HEK293 (cell line): ENCODE results near the gene ISG20L2.

Experiments used
- FEZF1 ChIP-seq: fragments of 450-650 bp; formaldehyde crosslinking; IDR thresholded peaks from 2 replicates; pipeline ENCODE4 v1.5.1; 2016; ENCODE audit warnings: missing biosample characterization, missing genetic modification characterization
- GLI2 ChIP-seq: fragments of 450-650 bp; formaldehyde crosslinking; IDR thresholded peaks from 2 replicates; pipeline ENCODE4; 2017; ENCODE audit warnings: missing biosample characterization, missing genetic modification characterization, low read depth, borderline replicate concordance
- MZF1 ChIP-seq: fragments of 450-650 bp; formaldehyde crosslinking; IDR thresholded peaks from 2 replicates; pipeline ENCODE4 v1.5.1; 2017; ENCODE audit warnings: missing biosample characterization, missing genetic modification characterization, borderline replicate concordance
- ZBTB21 ChIP-seq: fragments of 450-650 bp; formaldehyde crosslinking; IDR thresholded peaks from 2 replicates; pipeline ENCODE4 v1.5.1; 2017; ENCODE audit warnings: missing biosample characterization, missing genetic modification characterization
- ZNF148 ChIP-seq: fragments of 450-650 bp; formaldehyde crosslinking; IDR thresholded peaks from 2 replicates; pipeline ENCODE4 v1.5.0; 2017; ENCODE audit warnings: missing biosample characterization, missing genetic modification characterization, borderline replicate concordance
- ZNF155 ChIP-seq: fragments of 450-650 bp; formaldehyde crosslinking; IDR thresholded peaks from 2 replicates; pipeline ENCODE4 v1.5.1; 2016; ENCODE audit warnings: missing biosample characterization, missing genetic modification characterization
- ZNF18 ChIP-seq: fragments of 450-650 bp; formaldehyde crosslinking; IDR thresholded peaks from 2 replicates; pipeline ENCODE4 v1.5.1; 2016; ENCODE audit warnings: missing biosample characterization, missing genetic modification characterization
- ZNF184 ChIP-seq: fragments of 450-650 bp; IDR thresholded peaks from 2 replicates; pipeline ENCODE4 v1.5.1; 2018; ENCODE audit warnings: missing biosample characterization, mild to moderate bottlenecking, missing genetic modification characterization
- ZNF23 ChIP-seq: fragments of 450-650 bp; formaldehyde crosslinking; IDR thresholded peaks from 2 replicates; pipeline ENCODE4 v1.5.1; 2016; ENCODE audit warnings: missing biosample characterization, missing genetic modification characterization, borderline replicate concordance
- ZNF416 ChIP-seq: fragments of 450-650 bp; formaldehyde crosslinking; IDR thresholded peaks from 2 replicates; pipeline ENCODE4 v1.5.1; 2016; ENCODE audit warnings: missing biosample characterization, missing genetic modification characterization
- ZNF449 ChIP-seq: fragments of 450-650 bp; formaldehyde crosslinking; IDR thresholded peaks from 2 replicates; pipeline ENCODE4 v1.5.1; 2017; ENCODE audit warnings: missing biosample characterization, mild to moderate bottlenecking, missing genetic modification characterization, moderate library complexity
- ZNF473 ChIP-seq: fragments of 450-650 bp; formaldehyde crosslinking; IDR thresholded peaks from 2 replicates; pipeline ENCODE4 v1.5.1; 2017; ENCODE audit warnings: missing biosample characterization, missing genetic modification characterization
- ZNF621 ChIP-seq: fragments of 450-650 bp; formaldehyde crosslinking; IDR thresholded peaks from 2 replicates; pipeline ENCODE4 v1.5.1; 2017; ENCODE audit warnings: missing biosample characterization, missing genetic modification characterization
- ZNF701 ChIP-seq: fragments of 450-650 bp; formaldehyde crosslinking; IDR thresholded peaks from 2 replicates; pipeline ENCODE4 v1.5.1; 2016; ENCODE audit warnings: missing biosample characterization, missing genetic modification characterization
- ZNF704 ChIP-seq: fragments of 450-650 bp; formaldehyde crosslinking; IDR thresholded peaks from 2 replicates; pipeline ENCODE4 v1.5.1; 2016; ENCODE audit warnings: missing biosample characterization, missing genetic modification characterization
- ZNF76 ChIP-seq: fragments of 450-650 bp; formaldehyde crosslinking; IDR thresholded peaks from 2 replicates; pipeline ENCODE4; 2016; ENCODE audit warnings: low read depth, missing biosample characterization, missing genetic modification characterization, borderline replicate concordance
- ZNF792 ChIP-seq: fragments of 450-650 bp; formaldehyde crosslinking; IDR thresholded peaks from 2 replicates; pipeline ENCODE4 v1.5.1; 2016; ENCODE audit warnings: missing biosample characterization, missing genetic modification characterization
- ZSCAN5A ChIP-seq: fragments of 450-650 bp; formaldehyde crosslinking; IDR thresholded peaks from 2 replicates; pipeline ENCODE4 v1.5.1; 2016; ENCODE audit warnings: missing biosample characterization, missing genetic modification characterization
- TF ChIP-seq, protein P1 (sequence below): sonication (generic); formaldehyde crosslinking; IDR thresholded peaks from 2 replicates; pipeline ENCODE4 v1.8.1; 2022; ENCODE audit warnings: mild to moderate bottlenecking, moderate library complexity, missing genetic modification reagents
- TF ChIP-seq, protein P2 (sequence below): fragments of 450-650 bp; formaldehyde crosslinking; IDR thresholded peaks from 2 replicates; pipeline ENCODE4 v1.5.1; 2016; ENCODE audit warnings: missing biosample characterization, missing genetic modification characterization, borderline replicate concordance
- TF ChIP-seq, protein P3 (sequence below): fragments of 450-650 bp; IDR thresholded peaks from 2 replicates; pipeline ENCODE4 v1.5.1; 2018; ENCODE audit warnings: missing biosample characterization, missing genetic modification characterization

Gene ISG20L2

DNA sequence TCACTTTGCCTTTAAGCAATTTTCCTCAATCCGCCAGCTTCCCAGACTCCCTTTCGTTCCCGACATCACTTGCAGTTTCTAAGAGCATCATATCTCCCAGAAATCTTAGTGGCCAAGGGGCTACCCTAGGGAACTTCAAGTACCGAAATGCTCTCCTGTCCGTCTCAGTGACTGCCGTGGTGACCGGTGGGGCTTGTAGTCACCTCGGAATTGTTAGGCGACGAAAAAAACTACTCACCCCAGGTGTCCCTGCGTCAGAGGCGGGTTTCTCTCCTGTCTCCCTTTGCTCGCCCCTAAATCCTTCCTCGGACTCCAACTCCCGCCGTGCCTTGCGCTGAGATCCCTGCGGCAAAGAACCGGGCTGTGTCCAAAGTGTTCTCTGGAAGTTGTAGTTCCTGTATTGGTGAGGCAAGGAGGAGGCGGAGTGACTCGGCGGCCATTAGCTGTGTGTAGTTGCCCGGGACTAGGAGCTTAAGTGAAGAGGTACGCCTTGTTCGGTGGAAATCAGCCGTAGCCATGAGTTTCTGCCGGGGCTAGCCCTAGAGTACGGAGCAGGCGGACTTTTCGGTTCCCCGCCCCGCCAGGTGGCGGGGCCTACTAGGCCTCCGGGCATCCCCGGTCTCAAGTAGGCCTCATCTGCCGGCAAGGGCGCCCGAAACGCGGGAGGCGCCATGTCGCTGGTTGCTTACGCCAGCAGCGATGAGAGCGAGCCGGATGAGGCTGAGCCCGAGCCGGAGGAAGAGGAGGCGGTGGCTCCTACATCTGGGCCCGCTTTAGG lies 38.7 kb upstream of the ISG20L2 start, which contains the start of gene PRCC (continued):
- TF ChIP-seq ZNF18 (tag by site-specific recombination) (peak; percentile 54; the same call in 1 of the 2 replicates), FEZF1 (tag by site-specific recombination) (no peak; the same call in 1 of the 2 replicates), ZNF792 (tag by site-specific recombination) (no peak), ZNF473 (tag by site-specific recombination) (no peak), ZNF155 (tag by site-specific recombination) (no peak), ZNF416 (tag by site-specific recombination) (no peak), ZNF184 (tag by site-specific recombination) (peak; percentile 70; the same call in 1 of the 2 replicates), ZSCAN5A (peak; percentile 89), ZNF701 (tag by site-specific recombination) (0 out of 2 replicates have a peak, but pooled peaks have one; percentile 62), ZNF449 (tag by site-specific recombination) (peak; percentile 66; the same call in 1 of the 2 replicates), ZBTB21 (tag by site-specific recombination) (0 out of 2 replicates have a peak, but pooled peaks have one; percentile 16), ZNF621 (no peak), ZNF23 (no peak), ZNF76 (tag by site-specific recombination) (peak; percentile 100), ZNF704 (tag by site-specific recombination) (no peak), GLI2 (tag by site-specific recombination) (no peak), MZF1 (tag by site-specific recombination) (peak; percentile 64; the same call in 1 of the 2 replicates), ZNF148 (tag by site-specific recombination) (no peak)
- TF ChIP-seq, protein P1, sequence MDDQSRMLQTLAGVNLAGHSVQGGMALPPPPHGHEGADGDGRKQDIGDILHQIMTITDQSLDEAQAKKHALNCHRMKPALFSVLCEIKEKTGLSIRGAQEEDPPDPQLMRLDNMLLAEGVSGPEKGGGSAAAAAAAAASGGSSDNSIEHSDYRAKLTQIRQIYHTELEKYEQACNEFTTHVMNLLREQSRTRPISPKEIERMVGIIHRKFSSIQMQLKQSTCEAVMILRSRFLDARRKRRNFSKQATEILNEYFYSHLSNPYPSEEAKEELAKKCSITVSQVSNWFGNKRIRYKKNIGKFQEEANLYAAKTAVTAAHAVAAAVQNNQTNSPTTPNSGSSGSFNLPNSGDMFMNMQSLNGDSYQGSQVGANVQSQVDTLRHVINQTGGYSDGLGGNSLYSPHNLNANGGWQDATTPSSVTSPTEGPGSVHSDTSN (CRISPR knock-in tag), result peak; percentile 71
- TF ChIP-seq, protein P2, sequence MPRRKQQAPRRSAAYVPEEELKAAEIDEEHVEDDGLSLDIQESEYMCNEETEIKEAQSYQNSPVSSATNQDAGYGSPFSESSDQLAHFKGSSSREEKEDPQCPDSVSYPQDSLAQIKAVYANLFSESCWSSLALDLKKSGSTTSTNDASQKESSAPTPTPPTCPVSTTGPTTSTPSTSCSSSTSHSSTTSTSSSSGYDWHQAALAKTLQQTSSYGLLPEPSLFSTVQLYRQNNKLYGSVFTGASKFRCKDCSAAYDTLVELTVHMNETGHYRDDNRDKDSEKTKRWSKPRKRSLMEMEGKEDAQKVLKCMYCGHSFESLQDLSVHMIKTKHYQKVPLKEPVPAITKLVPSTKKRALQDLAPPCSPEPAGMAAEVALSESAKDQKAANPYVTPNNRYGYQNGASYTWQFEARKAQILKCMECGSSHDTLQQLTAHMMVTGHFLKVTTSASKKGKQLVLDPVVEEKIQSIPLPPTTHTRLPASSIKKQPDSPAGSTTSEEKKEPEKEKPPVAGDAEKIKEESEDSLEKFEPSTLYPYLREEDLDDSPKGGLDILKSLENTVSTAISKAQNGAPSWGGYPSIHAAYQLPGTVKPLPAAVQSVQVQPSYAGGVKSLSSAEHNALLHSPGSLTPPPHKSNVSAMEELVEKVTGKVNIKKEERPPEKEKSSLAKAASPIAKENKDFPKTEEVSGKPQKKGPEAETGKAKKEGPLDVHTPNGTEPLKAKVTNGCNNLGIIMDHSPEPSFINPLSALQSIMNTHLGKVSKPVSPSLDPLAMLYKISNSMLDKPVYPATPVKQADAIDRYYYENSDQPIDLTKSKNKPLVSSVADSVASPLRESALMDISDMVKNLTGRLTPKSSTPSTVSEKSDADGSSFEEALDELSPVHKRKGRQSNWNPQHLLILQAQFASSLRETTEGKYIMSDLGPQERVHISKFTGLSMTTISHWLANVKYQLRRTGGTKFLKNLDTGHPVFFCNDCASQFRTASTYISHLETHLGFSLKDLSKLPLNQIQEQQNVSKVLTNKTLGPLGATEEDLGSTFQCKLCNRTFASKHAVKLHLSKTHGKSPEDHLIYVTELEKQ (tag by site-specific recombination), result no peak
- TF ChIP-seq, protein P3, sequence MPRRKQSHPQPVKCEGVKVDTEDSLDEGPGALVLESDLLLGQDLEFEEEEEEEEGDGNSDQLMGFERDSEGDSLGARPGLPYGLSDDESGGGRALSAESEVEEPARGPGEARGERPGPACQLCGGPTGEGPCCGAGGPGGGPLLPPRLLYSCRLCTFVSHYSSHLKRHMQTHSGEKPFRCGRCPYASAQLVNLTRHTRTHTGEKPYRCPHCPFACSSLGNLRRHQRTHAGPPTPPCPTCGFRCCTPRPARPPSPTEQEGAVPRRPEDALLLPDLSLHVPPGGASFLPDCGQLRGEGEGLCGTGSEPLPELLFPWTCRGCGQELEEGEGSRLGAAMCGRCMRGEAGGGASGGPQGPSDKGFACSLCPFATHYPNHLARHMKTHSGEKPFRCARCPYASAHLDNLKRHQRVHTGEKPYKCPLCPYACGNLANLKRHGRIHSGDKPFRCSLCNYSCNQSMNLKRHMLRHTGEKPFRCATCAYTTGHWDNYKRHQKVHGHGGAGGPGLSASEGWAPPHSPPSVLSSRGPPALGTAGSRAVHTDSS, result peak; percentile 44; the same call in 1 of the 2 replicates
